Effector CD8-positive, alpha-beta T cell (primary cell): Measurements from ENCODE around the gene CATSPERD.

Experiments used
- DNase-seq: peaks from one replicate; lab custom pipeline; 2025; lab: John Stamatoyannopoulos, UW

The CATSPERD gene

DNA sequence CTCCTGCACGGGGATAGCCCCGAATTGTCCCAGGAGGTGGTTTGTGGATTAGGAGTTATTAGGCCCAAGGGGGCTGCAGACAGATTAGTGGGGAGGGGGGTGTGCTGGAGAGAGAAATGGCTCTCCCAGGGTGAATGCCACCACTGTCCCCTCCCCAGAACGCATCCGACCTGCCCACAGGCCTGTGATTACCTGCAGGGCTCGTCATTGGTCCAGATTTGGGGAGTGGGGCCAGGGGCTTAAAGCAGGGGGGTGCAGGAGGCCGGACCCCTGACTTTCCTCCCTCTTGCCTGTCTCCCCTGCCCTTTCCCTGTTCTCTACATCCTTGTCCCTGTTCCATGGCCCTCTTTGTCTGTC, 85.7 kb downstream of the CATSPERD start:
- DNase-seq, result no peak

DNA sequence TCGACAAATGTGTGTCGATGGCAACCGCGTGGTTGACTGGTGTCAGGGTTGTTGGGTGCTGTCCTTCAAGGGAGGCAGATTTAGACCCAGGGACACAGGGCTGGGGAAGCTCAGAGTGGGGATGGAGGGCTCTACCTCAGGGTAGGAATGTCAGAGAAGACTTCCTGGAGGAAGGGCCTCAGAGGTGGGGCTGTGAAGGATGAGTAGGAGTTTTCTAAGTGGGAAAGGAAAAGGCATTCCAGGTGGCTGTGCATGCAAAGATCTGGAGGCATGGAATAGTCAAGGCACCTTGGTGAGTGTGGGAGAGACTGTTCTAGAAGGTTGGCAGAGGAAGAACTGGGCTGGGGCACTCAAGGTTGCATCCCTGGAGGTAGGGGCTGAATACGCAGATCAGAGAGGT, 86.5 kb downstream of the CATSPERD start:
- DNase-seq, result no peak

DNA sequence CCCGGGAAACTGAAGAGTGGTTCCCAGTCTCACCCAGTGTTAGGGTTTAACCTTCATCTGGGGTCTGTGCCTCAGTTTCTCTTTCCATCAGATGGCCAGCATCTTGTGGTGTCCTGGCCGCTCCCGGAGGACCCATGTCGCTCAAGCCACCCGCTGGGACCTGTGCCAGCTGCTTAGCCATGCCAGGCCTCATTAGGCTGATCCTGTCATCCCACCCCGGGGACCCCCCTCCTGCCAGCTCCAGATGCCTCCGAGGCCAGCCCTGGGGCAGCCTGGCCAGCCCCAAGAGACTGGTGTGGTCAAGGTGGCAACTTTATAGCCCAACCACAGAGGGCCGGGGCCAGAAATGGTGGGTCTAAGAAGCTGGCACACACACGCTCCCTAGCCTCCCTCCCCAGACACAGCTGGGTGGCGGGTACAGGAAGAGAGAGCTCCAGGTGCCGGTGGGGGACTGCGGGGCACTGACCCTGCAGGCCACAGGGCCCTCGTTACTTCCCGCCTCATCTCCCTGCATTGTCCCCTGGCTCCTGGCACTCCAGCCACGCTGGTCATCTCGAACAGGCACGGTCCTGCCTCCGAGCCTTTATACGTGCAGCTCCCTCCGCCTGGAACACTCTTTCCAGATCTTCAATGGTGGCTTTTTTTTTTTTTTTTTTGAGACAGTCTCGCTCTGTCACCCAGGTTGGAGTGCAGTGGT, 87.8 kb downstream of the CATSPERD start:
- no peak for DNase-seq

DNA sequence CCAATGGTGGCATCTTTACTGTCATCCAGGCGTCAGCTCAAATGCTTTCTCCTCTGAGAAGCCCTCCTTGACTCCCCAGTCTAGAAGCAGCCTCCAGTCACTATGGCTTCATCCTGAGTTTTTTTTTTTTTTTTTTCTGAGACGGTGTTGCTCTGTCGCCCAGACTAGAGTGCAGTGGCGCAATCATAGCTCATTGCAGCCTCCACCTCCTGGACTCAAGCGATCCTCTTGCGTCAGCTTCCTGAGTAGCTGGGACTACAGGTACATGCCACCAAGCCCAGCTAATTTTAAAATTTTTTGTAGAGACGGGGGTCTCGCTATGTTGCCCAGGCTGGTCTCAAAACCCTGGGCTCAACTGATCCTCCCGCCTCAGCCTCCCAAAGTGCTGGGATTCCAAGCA, 88.6 kb downstream of the CATSPERD start:
- no peak for DNase-seq

DNA sequence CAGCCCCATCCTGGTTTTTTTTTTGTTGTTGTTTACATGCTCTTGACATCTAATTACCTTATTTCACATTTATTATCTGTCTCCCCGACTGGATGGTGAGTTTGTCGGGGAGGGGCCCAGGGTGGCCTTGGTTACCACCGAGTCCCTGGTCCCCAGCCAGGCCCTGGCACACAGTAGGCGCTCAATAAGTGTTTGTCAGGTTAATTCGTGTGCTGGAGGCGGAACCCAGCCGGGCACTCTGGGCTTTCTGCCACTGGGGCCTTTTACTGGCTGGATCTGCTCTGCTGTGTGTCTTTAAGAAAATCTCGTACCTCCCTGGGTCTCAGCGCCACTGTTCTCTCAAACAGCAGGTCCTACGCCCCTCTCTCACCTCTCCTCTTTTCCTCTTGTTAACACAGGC, 89.0 kb downstream of the CATSPERD start:
- no peak for DNase-seq

DNA sequence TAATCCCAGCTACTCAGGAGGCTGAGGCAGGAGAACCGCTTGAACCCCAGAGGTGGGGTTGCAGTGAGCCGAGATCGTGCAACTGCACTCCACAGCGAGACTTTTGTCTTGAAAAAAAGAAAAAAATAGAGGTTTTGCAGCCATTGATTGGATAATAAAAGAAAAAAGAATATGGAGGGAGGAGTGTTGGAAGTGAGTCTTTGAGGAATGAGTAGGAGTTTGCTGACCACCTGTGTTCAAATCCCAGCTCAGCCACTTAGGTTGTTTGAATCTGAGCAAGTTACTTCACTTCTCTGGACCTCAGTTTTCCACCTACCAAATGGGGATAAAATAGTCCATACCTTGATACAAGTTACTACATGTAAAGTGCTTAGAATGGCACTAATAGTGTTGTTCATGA, 90.7 kb downstream of the CATSPERD start:
- no peak for DNase-seq

DNA sequence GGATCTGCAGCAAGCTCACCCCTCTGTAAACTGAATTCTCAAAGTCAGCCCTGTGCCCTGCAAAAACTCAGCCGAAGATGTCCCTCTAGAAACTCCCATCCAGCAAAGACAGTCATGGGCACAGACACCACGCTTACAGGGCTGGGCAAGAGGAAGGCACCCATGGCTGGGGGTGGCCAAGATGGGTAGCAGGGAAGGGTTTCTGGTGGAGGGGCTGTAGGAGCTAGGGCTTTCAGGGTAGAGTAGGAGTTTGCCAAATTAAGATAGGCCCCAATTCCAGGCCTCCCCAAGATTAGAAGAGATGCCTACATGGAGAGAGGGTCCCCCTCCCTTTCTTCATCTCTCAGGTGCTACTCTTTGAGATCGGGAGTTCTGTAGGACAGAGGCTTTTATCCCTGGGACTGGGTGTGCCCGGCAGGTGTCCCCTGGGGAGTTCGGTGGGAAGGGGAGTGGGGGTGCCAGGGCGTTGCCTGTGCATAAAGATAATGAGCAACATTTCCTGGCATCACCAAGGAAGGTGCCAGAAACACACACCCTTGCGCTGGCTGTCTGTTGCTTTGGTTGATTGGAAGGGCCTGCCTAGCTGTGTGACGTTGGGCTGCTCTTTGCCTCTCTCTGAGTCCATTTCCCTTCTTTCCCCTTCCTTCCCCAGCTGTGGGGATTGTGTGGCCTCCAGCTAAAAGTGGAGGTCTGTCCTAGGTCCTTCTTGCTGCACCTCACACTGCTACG, 93.8 kb downstream of the CATSPERD start:
- DNase-seq, result no peak

DNA sequence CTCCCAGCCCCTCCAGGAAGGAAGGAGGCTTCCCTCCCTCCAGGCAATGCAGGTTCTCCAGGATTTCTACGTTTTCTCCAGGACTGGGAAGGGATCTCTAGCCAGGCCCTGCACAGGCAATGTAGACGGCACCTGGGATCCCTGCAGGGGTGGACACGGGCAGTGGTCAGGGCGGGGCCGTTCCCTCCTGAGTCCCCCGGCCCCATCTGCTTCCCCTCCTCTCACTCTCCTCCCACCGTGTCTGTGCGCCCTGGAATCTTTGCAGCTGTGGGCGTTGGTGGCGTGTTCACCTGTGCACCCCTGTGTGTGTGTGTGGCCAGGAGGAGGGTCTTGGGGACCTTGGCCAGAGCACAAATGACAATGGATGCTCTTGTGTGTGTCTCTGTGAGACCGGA, 94.4 kb downstream of the CATSPERD start:
- no peak for DNase-seq

DNA sequence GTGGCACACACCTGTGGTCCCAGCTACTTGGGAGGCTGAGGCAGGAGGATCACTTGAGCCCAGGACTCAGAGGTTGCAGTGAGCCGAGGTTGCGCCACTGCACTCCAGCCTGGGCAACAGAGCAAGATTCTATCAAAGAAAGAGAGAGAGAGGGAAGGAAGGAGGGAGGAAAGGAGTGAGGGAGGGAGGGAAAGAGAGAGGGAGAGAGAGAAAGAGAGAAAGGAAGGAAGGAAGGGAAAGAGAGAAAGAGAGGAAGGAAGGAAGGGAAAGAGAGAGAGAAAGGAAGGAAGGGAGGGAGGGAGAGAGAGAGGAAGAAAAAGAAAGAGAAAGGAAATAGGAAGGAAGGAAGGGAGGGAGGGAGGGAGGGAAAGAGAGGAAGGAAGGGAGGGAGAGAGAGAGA, 96.8 kb downstream of the CATSPERD start:
- DNase-seq, result no peak

DNA sequence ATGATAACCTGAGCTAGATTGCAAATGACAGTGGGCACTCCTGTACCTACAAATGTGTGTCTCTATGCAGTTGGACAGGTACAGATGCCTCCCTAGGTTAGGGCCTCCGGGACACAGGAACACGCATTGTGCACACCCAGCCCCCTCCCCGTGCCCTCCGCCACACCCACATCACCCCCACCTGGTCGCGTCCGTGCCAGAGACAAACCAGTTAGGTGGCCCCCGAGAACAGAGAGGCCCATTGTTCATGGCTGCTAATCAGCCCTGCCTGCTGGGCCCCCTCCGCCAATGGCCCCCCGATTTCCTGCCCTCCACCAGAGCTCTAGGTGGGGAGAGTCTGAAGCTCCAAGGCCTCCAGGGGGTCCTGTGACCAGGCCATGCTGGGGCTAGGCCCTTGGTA, 98.2 kb downstream of the CATSPERD start:
- no peak for DNase-seq

DNA sequence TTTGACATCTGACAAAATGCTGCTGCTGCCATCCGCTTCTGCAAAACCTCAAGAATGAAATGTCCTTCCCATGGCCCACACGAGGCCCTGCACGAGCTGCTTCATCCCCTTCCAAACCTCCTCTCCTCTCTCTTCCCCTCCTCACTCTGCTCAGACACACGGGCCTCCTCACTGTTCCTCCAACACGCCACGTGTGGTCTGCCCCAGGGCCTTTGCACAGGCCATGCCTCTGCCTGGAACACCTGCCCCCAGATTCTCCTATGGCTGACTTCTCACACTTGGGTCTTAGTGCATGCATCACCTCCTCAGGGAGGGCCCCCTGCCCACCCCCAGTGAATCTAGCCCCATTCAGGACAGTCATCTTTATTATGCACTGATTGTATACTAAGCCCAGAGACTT, 100.3 kb downstream of the CATSPERD start:
- no peak for DNase-seq

DNA sequence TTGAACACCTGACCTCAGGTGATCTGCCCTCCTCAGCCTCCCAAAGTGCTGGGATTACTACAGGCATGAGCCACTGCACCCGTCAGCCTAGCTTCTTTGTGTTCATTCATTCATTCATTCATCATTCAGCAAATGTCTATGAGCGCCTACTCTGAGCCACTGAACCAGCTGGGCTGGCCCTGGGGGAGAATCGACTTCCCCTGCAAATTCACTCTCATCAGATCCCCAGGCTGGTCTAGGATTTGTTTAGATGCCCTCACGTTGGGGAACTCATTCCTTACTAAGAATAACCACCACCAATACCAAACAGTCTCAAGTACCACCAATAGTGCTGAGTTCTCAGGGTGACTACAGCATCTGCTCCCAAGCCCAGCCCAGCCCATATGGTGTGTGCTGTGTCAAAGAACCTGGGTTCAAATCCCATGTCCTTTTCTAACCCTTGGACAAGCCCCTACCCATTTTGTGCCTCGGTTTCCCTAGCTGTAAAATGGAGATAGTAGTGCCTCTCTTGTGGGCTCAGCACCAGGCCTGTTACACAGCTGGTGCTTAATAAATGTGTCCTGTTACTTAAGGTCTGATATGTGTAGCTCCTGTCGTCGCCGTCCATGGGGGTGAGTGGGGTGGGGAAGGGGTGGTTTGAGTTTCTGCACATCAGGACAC, 101.2 kb downstream of the CATSPERD start:
- DNase-seq, result no peak

DNA sequence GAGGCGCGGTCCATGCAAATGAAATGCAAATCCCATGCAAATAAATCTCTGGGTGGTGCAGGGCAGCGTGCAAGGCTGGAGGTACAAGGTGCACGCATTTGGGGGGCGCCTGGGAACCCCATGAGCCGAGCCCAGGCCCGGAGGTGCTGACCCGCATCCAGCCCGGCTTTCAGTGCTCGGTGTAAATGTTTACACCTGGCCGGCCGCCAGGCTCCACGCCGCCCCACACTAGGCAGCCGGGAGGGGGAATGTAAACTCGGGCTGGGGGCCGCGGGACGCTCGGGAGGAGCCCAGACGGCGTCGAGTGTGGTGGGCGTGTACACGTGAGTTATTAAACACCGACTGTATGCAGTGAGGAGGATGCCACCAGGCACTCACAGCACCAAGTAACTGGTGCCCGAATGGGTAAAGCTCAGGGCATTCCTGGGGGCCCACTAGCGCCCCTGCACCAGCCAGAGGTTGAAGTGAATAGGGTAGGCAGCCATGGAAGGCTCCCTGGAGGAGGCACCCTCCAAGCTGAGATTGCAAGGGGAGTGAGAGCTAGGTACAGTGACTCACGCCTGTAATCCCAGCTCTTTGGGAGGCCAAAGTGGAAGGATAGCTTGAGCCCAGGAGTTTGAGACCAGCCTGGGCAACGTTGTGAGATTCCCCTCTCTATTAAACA, 101.9 kb downstream of the CATSPERD start:
- DNase-seq, result no peak

DNA sequence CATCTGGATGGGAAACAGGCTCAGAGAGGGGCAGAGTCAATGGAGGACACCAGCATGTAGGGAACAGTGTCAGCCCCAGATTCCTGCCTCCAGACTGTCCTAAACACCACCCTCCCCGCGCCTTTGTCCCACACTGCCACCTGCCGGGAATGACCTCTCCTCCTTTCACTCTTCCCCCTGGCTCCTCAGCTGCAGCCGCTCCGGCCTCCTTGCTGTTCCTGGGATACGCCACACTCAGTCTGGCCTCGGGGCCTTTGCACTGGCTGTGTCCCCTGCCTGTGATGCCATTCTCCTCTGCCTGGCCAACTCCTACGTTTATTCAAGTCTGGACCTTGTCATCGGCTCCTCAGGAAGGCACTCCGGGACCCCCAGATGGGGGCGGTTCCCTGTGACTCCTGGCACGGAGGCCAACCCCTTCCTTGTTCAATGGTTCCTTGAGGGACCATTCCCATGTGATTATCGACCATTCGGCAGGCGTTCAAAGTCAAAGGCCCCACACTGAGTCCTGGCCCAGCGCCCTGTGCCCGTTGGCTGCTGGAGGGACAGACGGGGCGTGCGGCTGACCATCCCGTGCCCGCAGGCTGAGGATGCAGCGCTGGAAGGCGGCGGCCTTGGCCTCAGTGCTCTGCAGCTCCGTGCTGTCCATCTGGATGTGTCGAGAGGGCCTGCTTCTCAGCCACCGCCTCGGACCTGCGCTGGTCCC, 103.3 kb downstream of the CATSPERD start:
- DNase-seq, result no peak

DNA sequence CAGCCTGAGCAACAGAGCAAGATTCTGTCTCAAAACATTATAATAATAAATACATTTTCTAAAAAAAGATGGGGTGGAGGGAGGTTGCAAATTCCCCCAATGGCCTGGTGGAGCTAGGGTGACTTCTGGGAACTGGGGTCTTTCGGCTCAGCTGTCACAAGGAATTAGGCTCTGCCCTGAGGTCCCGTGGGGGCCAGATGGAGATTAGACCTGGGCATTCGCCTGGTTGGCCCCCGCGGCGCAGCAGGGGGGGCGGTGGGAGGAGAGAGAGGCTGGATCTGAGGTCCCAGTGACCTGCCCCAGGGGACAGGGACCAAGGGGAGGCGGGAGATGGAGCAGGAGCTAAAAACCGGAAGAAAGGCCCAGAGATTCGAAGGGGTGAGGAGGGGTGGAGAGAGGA, 104.3 kb downstream of the CATSPERD start:
- DNase-seq, result no peak

DNA sequence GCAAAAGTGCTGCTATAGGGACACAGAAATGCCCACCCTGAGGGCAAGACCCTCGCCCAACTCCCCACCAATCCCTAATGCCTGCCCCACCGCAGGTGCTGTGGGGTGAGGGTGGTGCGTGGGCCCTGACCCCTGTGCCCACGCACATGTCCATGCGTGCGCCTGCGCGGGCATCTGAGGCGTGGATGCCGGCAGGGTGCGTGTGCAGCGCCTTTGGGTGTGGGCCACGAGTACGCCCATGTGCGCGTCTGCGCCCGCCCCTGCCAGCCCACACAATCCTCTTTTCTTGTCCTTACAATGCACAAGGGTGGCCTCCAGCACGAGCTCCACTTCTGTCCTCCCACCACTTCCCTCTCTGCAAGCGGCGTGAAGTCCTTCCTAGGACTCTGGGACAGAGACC, 104.7 kb downstream of the CATSPERD start:
- DNase-seq, result no peak

DNA sequence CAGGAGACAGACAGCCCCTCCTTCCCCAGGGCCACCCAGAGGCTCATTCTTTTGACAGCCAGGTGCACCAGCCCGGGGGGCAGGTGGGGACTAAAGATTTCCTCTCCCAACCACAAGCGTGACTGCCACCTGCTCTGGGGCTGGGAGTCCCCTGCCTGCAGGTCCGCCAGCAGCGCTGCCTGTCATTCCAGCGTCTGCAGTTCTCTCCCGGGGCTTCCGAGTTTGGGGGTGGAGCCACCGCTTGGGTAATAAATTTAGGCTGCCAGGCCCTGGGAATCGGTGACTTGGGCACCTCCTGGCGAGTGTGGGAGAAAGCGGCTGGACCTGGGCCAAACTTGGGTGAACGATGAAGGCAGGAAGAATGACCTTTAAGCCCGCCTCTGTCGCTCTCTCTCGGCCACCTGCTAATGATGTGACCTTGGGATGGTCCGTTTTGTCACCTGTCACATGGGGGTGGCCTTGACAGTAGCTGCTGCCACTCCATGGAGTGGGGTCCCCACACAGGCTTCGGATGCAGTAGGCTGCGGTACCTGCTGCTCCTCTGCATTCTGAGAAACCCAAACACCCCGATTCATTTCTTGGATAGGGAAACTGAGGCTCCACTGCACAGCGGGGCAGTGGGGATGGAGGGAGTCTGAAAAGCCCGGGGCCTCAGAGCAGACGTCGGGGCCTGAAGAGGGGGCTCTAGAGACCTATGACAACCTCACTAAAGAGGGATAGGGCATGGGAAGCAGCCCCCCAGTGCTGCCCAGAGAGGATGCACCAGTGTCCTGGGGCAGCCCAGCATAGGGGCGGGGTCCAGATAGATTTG, 106.3 kb downstream of the CATSPERD start:
- DNase-seq, result peak; percentile 19

DNA sequence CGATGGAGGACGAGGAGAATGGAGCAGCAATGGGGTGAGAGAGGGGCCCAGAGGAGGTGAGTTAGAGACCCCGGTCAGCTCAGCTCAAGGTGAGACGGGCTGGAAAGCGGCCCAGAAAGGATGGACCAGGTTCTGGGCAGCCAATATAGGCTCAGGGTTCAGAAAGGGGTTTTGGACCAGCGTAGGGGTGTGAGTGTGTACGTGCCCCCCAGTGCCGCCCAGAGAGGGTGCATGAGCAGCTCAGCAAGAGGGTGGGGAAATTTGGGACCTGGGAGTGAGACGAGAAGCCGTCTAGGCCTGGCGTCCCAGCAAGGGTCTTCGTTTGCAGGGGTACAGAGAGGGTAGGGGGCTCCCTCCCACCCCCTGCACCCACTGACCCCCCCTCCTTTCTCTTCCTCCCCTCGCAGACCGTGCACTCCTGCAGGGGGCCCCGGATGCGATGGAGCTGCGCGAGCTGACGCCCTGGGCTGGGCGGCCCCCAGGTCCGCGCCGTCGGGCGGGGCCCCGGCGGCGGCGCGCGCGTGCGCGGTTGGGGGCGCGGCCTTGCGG, 107.0 kb downstream of the CATSPERD start:
- DNase-seq, result no peak

DNA sequence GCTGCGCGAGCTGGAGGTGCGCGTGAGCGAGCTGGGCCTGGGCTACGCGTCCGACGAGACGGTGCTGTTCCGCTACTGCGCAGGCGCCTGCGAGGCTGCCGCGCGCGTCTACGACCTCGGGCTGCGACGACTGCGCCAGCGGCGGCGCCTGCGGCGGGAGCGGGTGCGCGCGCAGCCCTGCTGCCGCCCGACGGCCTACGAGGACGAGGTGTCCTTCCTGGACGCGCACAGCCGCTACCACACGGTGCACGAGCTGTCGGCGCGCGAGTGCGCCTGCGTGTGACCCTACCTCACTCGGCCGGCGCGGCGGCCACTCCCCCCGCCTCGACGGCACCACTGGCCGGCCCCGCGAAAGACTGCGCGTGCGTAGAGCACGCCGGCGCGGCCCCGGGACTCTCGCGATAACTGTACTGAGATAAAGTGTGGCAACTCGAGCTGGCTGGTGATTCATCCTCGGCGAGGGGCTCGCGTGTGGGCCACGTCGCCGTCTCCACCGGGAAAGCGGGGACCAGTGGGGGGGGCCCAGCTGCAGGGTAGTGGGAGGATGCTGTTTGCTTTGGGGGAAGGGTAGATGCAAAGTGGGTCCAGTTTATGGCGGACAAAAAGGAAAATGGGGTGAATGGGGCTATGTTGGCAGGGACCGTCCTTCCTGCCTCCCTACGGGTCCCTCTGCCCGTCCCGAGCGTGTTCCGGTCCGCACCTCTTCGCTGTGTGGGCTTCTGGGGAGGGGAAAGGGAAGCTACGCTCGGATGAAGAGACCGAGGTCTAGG, 107.6 kb downstream of the CATSPERD start:
- DNase-seq, result peak; percentile 92
